DOHH2 (cell line): ENCODE results near the gene RCAN3.
"Not testable (repeated sequence)": the region's sequence is repeated elsewhere in the genome, so short reads cannot be mapped to it uniquely, and the experiment has no call there.

Experiments used
- H3F3A ChIP-seq: fragments of 200-600 bp; sonication (generic), shearing (Covaris generic); 2 replicates; pipeline ENCODE4 v1.6.0; 2016; ENCODE audit warnings: antibody characterized with exemption, mild to moderate bottlenecking; ENCODE audit not compliant: control insufficient read depth, insufficient read depth
- H3K27ac ChIP-seq: fragments of 200-600 bp; sonication (generic); 2 replicates; pipeline ENCODE4 v1.5.1; 2014; ENCODE audit warnings: low read depth, mild to moderate bottlenecking, low read length, moderate library complexity
- H3K27me3 ChIP-seq: fragments of 200-600 bp; sonication (generic); 2 replicates; pipeline ENCODE4 v1.6.1; 2014; ENCODE audit warnings: mild to moderate bottlenecking, low read length, mixed read lengths; ENCODE audit not compliant: control insufficient read depth
- H3K36me3 ChIP-seq: fragments of 200-600 bp; sonication (generic); 2 replicates; pipeline ENCODE4 v1.6.1; 2014; ENCODE audit warnings: mild to moderate bottlenecking, low read length, moderate library complexity, mixed read lengths; ENCODE audit not compliant: control insufficient read depth
- H3K4me1 ChIP-seq: fragments of 200-600 bp; sonication (generic); 2 replicates; pipeline ENCODE4 v1.6.1; 2014; ENCODE audit warnings: mild to moderate bottlenecking, low read length, mixed read lengths; ENCODE audit not compliant: control insufficient read depth
- H3K4me2 ChIP-seq: fragments of 200-600 bp; sonication (generic); 2 replicates; pipeline ENCODE4 v1.6.0; 2014; ENCODE audit warnings: mild to moderate bottlenecking, low read length, moderate library complexity
- H3K4me3 ChIP-seq: fragments of 200-600 bp; sonication (generic); 2 replicates; pipeline ENCODE4 v1.5.1; 2014; ENCODE audit warnings: mild to moderate bottlenecking, low read length, mixed read lengths
- H3K79me2 ChIP-seq: fragments of 200-600 bp; sonication (generic); 2 replicates; pipeline ENCODE4 v1.6.1; 2014; ENCODE audit warnings: mild to moderate bottlenecking, low read length, mixed read lengths; ENCODE audit not compliant: control insufficient read depth
- H3K9me2 ChIP-seq: fragments of 200-600 bp; sonication (generic); replicated peaks from 2 replicates; pipeline ENCODE4 v1.6.1; 2014; ENCODE audit warnings: mild to moderate bottlenecking, low read length, mixed read lengths; ENCODE audit not compliant: control insufficient read depth
- H3K9me3 ChIP-seq: fragments of 200-600 bp; sonication (generic); 2 replicates; pipeline ENCODE4 v1.6.1; 2014; ENCODE audit warnings: antibody characterized with exemption, low read length, mixed read lengths; ENCODE audit not compliant: control insufficient read depth, insufficient read depth
- H4K20me1 ChIP-seq: fragments of 200-600 bp; sonication (generic); 2 replicates; pipeline ENCODE4 v1.6.0; 2014; ENCODE audit warnings: low read depth, mild to moderate bottlenecking, antibody characterized with exemption, low read length, moderate library complexity; ENCODE audit not compliant: control insufficient read depth, insufficient read depth
- CTCF ChIP-seq: fragments of 200-600 bp; sonication (generic); IDR thresholded peaks from one replicate; pipeline ENCODE4 v1.5.1; 2014; ENCODE audit warnings: antibody characterized with exemption, mild to moderate bottlenecking, low read depth, low read length; ENCODE audit not compliant: poor library complexity, severe bottlenecking
- EZH2phosphoT487 ChIP-seq: fragments of 200-600 bp; sonication (generic); IDR thresholded peaks from 2 replicates; pipeline ENCODE4 v1.6.1; 2017; ENCODE audit warnings: borderline replicate concordance, mild to moderate bottlenecking, antibody characterized with exemption, low read length, moderate library complexity, mixed read lengths

The RCAN3 gene

DNA sequence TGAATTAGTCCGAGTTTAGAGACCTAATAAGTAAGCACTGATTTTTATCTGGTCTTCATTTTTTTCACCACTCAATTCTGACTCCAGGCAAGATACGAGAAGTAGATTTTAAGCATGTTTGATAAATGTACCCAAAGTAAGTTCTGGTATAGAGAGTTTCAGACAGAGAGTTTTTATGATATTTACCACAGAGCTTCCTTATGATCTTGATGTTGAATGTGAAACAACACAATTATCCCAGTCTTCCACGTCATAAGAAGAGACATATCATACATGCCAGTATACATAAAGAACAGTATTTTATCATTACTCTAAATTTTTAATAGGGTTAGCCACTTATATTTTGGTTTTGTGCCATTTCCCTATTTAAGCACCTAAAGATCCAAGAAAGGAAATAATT, 45.4 kb downstream of the RCAN3 start:
- Histone ChIP-seq H3K79me2 (no peaks in the 10 kb centered on the region), H3K27me3 (no peaks in the 10 kb centered on the region), H3K4me3 (peak overlapping the region; percentile 48), H3K27ac (peak overlapping the region; percentile 72), H3K4me1 (peaks cover 78% of the 10 kb centered on the region), H3K9me2 (no peaks in the 10 kb centered on the region), H3F3A (peaks cover 27% of the 10 kb centered on the region), H3K4me2 (peak overlapping the region; percentile 69), H4K20me1 (no peaks in the 10 kb centered on the region), H3K9me3 (no peaks in the 10 kb centered on the region), H3K36me3 (no peaks in the 10 kb centered on the region)
- TF ChIP-seq EZH2phosphoT487 = no peak
- TF ChIP-seq CTCF = no peak

GRCh38 chr1:24549210-24549609, 46.6 kb downstream of the RCAN3 start:
- not testable (repeated sequence) for H3K36me3 ChIP-seq, H3K79me2 ChIP-seq, H4K20me1 ChIP-seq, H3K27me3 ChIP-seq, H3K9me3 ChIP-seq, H3K9me2 ChIP-seq
- peaks cover 77% of the 10 kb centered on the region for H3K4me1 ChIP-seq
- peak overlapping the region; percentile 69 for H3K4me2 ChIP-seq
- peak overlapping the region; percentile 48 for H3K4me3 ChIP-seq
- peak overlapping the region; percentile 72 for H3K27ac ChIP-seq
- peaks cover 23% of the 10 kb centered on the region for H3F3A ChIP-seq

DNA sequence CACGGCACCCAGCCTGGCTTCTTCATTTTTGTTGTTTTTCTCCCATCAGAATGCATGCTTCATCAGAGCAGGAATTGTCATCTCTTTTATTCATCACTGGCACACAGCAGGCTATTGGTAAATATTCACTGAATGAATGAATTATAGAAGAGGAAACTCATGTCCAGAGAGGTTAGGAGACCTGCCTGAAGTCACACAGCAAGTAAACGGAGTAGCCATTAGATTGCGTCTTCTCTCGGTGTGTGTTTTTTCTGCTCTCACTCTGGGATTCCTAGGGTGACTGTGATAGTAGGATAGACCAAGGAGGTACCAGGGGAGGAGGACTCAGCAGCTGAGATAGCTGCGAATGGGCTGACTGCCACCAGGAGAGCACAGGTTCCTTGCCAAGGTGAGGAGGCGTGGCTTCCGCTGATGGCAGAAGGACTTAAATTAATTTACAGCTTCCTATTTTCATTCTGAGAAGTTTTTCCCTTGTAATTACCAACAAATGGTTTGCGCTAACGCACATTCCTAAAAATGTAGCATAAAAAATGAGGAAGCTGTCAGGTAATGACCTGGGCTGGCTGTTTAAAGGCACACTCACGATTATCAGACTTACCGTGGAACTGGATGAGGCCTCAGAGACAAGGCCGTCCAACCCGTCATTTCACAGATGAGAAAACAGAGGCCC, 48.8 kb downstream of the RCAN3 start:
- Histone ChIP-seq H3F3A (peaks cover 9% of the 10 kb centered on the region), H4K20me1 (no peaks in the 10 kb centered on the region), H3K36me3 (no peaks in the 10 kb centered on the region), H3K27ac (no peak overlapping the region), H3K4me2 (peak overlapping the region; percentile 1), H3K9me3 (no peaks in the 10 kb centered on the region), H3K9me2 (no peaks in the 10 kb centered on the region), H3K4me3 (no peak overlapping the region), H3K79me2 (no peaks in the 10 kb centered on the region), H3K27me3 (peaks cover 7% of the 10 kb centered on the region), H3K4me1 (peaks cover 67% of the 10 kb centered on the region)
- no peak for TF ChIP-seq CTCF
- TF ChIP-seq EZH2phosphoT487 = no peak

DNA sequence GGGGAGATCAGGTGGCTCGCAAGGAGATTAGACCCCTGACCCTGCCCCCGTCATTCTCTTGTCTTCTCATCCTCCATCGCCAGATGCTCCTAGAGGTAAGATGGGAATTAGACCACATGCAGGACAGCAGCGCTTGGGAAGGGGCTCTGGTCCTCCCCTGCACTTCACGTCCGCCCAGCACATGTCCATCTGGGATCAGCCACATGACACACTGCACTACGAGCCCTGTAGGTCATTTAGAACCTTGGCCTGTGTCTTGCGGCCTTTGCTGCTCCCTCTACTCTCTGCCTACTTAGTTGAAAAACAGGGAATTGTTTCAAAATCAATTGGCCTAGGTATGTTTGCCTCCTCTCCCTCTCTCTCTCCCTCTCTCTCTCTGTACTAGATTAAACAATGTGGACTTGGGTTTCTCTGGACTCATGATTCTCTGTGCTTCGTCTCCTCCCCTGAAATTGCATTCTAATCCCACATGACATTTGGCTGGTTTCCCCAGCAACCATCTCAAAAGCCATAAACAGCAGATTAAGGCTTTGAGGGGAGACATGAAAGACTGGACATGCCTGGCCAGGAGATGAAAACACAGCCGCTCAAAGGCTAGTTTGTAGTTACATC, 49.4 kb downstream of the RCAN3 start:
- Histone ChIP-seq H3K27ac (no peak overlapping the region), H3F3A (peaks cover 9% of the 10 kb centered on the region), H4K20me1 (no peaks in the 10 kb centered on the region), H3K4me1 (peaks cover 64% of the 10 kb centered on the region), H3K4me2 (peak overlapping the region; percentile 1), H3K9me3 (no peaks in the 10 kb centered on the region), H3K9me2 (no peaks in the 10 kb centered on the region), H3K79me2 (no peaks in the 10 kb centered on the region), H3K27me3 (peaks cover 9% of the 10 kb centered on the region), H3K36me3 (no peaks in the 10 kb centered on the region), H3K4me3 (no peak overlapping the region)
- TF ChIP-seq EZH2phosphoT487 (no peak), CTCF (no peak)
